GM18868 (cell line): ENCODE measurements around the gene MPZL1.

Experiments used
- ATAC-seq: cut with Tn5 transposase; IDR thresholded peaks from one replicate; pipeline ENCODE4 v1.9.1; 2021; ENCODE audit warnings: mild to moderate bottlenecking, moderate library complexity; ENCODE audit not compliant: unreplicated experiment

Gene MPZL1

GRCh38 chr1:167748906-167749305 lies 27.1 kb downstream of the MPZL1 start:
- no peak for ATAC-seq

GRCh38 chr1:167749741-167750140 lies 28.0 kb downstream of the MPZL1 start:
- no peak for ATAC-seq

GRCh38 chr1:167750641-167751040 lies 28.9 kb downstream of the MPZL1 start:
- no peak for ATAC-seq

GRCh38 chr1:167751676-167752075 lies 29.9 kb downstream of the MPZL1 start:
- no peak for ATAC-seq

- ATAC-seq: no peak
Measured at GRCh38 chr1:167752219-167752985, 30.6 kb downstream of the MPZL1 start.

GRCh38 chr1:167755654-167756053 lies 33.9 kb downstream of the MPZL1 start:
- ATAC-seq: no peak

GRCh38 chr1:167756730-167757405 lies 35.1 kb downstream of the MPZL1 start:
- no peak for ATAC-seq

GRCh38 chr1:167757433-167758309 lies 35.9 kb downstream of the MPZL1 start:
- no peak for ATAC-seq

- no peak for ATAC-seq
Measured at GRCh38 chr1:167761400-167761799, 39.6 kb downstream of the MPZL1 start.

GRCh38 chr1:167762061-167762746 lies 40.4 kb downstream of the MPZL1 start:
- no peak for ATAC-seq

- no peak for ATAC-seq
Measured at GRCh38 chr1:167763525-167764220, 41.9 kb downstream of the MPZL1 start.

GRCh38 chr1:167764458-167765330 lies 42.9 kb downstream of the MPZL1 start:
- no peak for ATAC-seq

GRCh38 chr1:167765496-167765895 lies 43.7 kb downstream of the MPZL1 start:
- no peak for ATAC-seq

- ATAC-seq: no peak
Measured at GRCh38 chr1:167766538-167766937, 44.8 kb downstream of the MPZL1 start.

GRCh38 chr1:167767761-167768160 lies 46.0 kb downstream of the MPZL1 start:
- no peak for ATAC-seq

- ATAC-seq: no peak
Measured at GRCh38 chr1:167770127-167770526, 48.3 kb downstream of the MPZL1 start.

GRCh38 chr1:167772436-167772835 lies 50.7 kb downstream of the MPZL1 start:
- no peak for ATAC-seq

GRCh38 chr1:167773516-167773915 lies 51.7 kb downstream of the MPZL1 start:
- no peak for ATAC-seq

GRCh38 chr1:167774710-167775109 lies 52.9 kb downstream of the MPZL1 start:
- no peak for ATAC-seq
